ENCODE data around the gene RSPRY1. TPM values are rescaled to one million over a fixed set of nuclear protein-coding genes. Genes with fewer than 3 reads are reported as not detected.

Gene RSPRY1
- total RNA-seq, 2 experiments from 2014 or later = 24.5 to 29.4 TPM

- H3K4me1 Mint-ChIP-seq (ENCODE audit: low read depth) = peaks cover 4% of the 10 kb centered on the region
- ATAC-seq (no peak), DNase-seq (no peak)
- TF ChIP-seq CTCF (IDR thresholded peaks at IDR 0.05) = no peak
- no peak overlapping the region for H3K27ac Mint-ChIP-seq
- ChIA-PET POLR2A (interaction anchor here (0.9 kb wide), 1 partner anchor 14 kb away, joined by 3 read pairs; no protein-coding TSS in a partner anchor), CTCF (interaction anchor here (1.1 to 6.3 kb wide), 3 partner anchors 17 to 82 kb away, joined by 3 to 92 read pairs (median 5); partner anchors contain the start of gene CPNE2)
- intact Hi-C loops (cut with micrococcal nuclease) = no loop called here
- H3K36me3 Mint-ChIP-seq (ENCODE audit: low read depth) = peaks cover 39% of the 10 kb centered on the region
- H3K27me3 Mint-ChIP-seq = no peaks in the 10 kb centered on the region
- no peaks in the 10 kb centered on the region for H3K9me3 Mint-ChIP-seq
- H3K4me3 Mint-ChIP-seq = no peak overlapping the region
Observed at GRCh38 chr16:57166451-57166850, 19.7 kb upstream of the RSPRY1 start.

DNA sequence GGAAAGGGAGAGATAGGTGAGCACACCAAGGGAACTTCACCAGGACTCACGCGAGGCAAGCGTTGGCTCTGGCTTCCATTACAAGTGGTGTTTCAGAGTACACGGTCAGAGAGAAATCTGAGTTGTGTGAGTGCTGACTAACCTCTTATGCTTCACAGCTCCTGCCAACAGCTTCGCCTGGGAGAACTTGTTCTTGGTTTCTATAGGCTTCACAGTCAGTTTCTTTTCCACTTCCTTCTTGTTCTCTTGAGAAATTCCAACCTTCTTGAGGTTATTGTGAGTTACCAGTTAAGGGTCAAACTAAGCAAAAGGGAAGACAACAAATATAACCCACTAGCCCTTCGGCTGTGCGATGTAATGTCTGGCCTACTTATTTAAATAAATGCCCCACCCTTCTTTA is 19.2 kb upstream of the RSPRY1 start:
- Mint-ChIP-seq H3K27ac (no peak overlapping the region), H3K4me1 (ENCODE audit: low read depth) (peaks cover 4% of the 10 kb centered on the region), H3K27me3 (no peaks in the 10 kb centered on the region), H3K9me3 (no peaks in the 10 kb centered on the region), H3K36me3 (ENCODE audit: low read depth) (peaks cover 41% of the 10 kb centered on the region), H3K4me3 (no peak overlapping the region)
- no peak for ATAC-seq
- ChIA-PET CTCF (interaction anchor here (1.1 to 6.3 kb wide), 2 partner anchors 75 to 82 kb away, joined by 5 to 92 read pairs; partner anchors contain the start of gene CPNE2), POLR2A (no interaction called here)
- DNase-seq = no peak
- no peak for TF ChIP-seq CTCF (IDR thresholded peaks at IDR 0.05)
- intact Hi-C loops (cut with micrococcal nuclease) = no loop called here

GRCh38 chr16:57167538-57167937 is 18.6 kb upstream of the RSPRY1 start:
- intact Hi-C loops (cut with micrococcal nuclease) = no loop called here
- H3K27me3 Mint-ChIP-seq = no peaks in the 10 kb centered on the region
- no peak overlapping the region for H3K27ac Mint-ChIP-seq
- no peak for ATAC-seq
- POLR2A ChIA-PET = interaction anchor here (0.6 kb wide), 1 partner anchor 83 kb away, joined by 4 read pairs; no protein-coding TSS in a partner anchor
- CTCF ChIA-PET = interaction anchor here (0.7 to 6.3 kb wide), 13 partner anchors 9 to 204 kb away, joined by 3 to 92 read pairs (median 4); partner anchors contain the start of gene CPNE2
- no peak overlapping the region for H3K4me3 Mint-ChIP-seq
- no peaks in the 10 kb centered on the region for H3K9me3 Mint-ChIP-seq
- no peak for TF ChIP-seq CTCF (IDR thresholded peaks at IDR 0.05)
- H3K36me3 Mint-ChIP-seq (ENCODE audit: low read depth) = peaks cover 41% of the 10 kb centered on the region
- no peak for DNase-seq
- peaks cover 4% of the 10 kb centered on the region for H3K4me1 Mint-ChIP-seq (ENCODE audit: low read depth)

- H3K4me3 Mint-ChIP-seq = no peak overlapping the region
- no peak overlapping the region for H3K27ac Mint-ChIP-seq
- CTCF ChIA-PET = interaction anchor here (0.7 to 6.3 kb wide), 13 partner anchors 9 to 204 kb away, joined by 3 to 92 read pairs (median 4); partner anchors contain the start of gene CPNE2
- intact Hi-C loops (cut with micrococcal nuclease) = loop anchor here (2.0 kb wide), 1 partner anchor 83 kb away; no protein-coding TSS in a partner anchor
- POLR2A ChIA-PET = interaction anchor here (0.6 kb wide), 1 partner anchor 83 kb away, joined by 4 read pairs; no protein-coding TSS in a partner anchor
- H3K27me3 Mint-ChIP-seq = no peaks in the 10 kb centered on the region
- peak; percentile 82 for TF ChIP-seq CTCF (IDR thresholded peaks at IDR 0.05)
- DNase-seq = peak; percentile 16
- H3K36me3 Mint-ChIP-seq (ENCODE audit: low read depth) = peaks cover 39% of the 10 kb centered on the region
- ATAC-seq = peak; percentile 86
- peaks cover 4% of the 10 kb centered on the region for H3K4me1 Mint-ChIP-seq (ENCODE audit: low read depth)
- no peaks in the 10 kb centered on the region for H3K9me3 Mint-ChIP-seq
Observed at GRCh38 chr16:57167953-57168352, 18.2 kb upstream of the RSPRY1 start.

GRCh38 chr16:57169327-57169726 is 16.8 kb upstream of the RSPRY1 start:
- Mint-ChIP-seq H3K4me1 (ENCODE audit: low read depth) (peaks cover 4% of the 10 kb centered on the region), H3K27ac (no peak overlapping the region), H3K27me3 (no peaks in the 10 kb centered on the region), H3K36me3 (ENCODE audit: low read depth) (peaks cover 33% of the 10 kb centered on the region), H3K4me3 (no peak overlapping the region), H3K9me3 (no peaks in the 10 kb centered on the region)
- DNase-seq (no peak), ATAC-seq (no peak)
- ChIA-PET CTCF (interaction anchor here (0.9 to 6.3 kb wide), 5 partner anchors 50 to 142 kb away, joined by 3 to 92 read pairs (median 3); partner anchors contain the start of gene CPNE2), POLR2A (no interaction called here)
- TF ChIP-seq CTCF (IDR thresholded peaks at IDR 0.05) = no peak
- intact Hi-C loops (cut with micrococcal nuclease) = loop anchor here (2.0 kb wide), 1 partner anchor 85 kb away; no protein-coding TSS in a partner anchor
